Femur (tissue), 1 donor: ENCODE results near the gene MYO15B.

ENCODE experiments used
- DNase-seq: peaks from one replicate; pipeline ENCODE4 v3.0.0-alpha.2; 2017

MYO15B gene

DNA sequence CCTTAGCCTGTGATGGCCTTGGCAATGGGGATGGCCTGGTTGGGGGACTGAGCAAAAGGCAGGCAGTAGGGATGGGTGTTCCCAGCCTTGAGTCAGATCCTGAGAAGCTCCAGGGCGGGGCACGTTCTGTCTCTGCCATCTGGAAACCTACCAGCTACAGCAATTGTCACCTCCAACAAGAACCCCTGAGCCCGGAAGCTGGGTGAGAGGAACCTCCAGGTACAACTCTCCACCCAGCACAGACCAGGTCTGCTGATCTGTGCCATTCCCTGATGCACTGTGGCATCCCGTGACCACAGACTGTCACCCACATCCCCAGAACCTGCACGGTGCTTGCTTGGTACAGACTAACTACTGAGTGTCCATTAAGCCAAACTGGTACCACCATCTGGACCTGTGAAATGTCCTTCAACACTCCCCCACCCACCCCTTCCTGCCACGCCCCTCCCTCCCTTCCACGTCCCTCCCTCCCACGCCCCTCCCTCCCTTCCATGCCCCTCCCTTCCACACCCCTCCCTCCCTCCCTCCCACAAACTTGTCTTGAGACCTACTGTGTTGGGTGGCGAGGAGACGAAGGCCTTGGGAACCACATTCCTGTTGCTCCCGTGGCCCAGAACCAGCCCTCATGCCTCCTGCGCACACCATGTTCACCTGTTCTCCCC is 16.6 kb downstream of the MYO15B start:
- DNase-seq = no peak

GRCh38 chr17:75605790-75606189 is 18.2 kb downstream of the MYO15B start:
- DNase-seq = no peak

GRCh38 chr17:75607086-75607485 is 19.5 kb downstream of the MYO15B start:
- no peak for DNase-seq

- DNase-seq = no peak
These were observed 22.7 kb downstream of the MYO15B start for GRCh38 chr17:75610103-75610984.

DNA sequence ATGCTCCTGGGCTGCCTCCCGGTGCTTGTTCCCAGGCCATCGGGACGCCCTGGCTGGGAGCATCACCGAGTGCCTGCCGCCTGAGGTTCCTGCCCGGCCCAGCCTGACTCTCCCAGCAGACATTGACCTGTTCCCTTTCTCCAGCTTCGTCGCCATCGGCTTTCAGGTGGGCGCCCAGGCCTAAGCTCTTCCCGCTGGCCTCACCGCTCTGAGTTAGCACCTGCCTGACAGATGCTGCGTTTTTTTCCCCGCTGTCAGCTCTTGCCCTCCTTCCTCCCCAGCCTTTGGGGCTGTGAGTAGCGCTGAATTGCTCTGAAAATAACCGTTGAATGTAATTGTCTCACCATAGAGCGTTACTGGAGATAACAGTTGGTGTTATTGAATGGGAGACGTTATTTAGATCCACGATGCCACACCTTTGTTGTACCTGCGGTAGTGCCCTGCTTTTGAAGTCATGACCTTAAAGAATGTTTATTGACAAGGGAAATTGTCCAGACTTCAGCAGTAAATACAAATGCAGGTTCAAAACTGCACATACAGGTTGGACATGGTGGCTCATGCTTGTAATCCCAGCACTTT is 24.3 kb downstream of the MYO15B start:
- no peak for DNase-seq

- DNase-seq = no peak
These were observed 25.5 kb downstream of the MYO15B start for GRCh38 chr17:75612906-75613626.

DNA sequence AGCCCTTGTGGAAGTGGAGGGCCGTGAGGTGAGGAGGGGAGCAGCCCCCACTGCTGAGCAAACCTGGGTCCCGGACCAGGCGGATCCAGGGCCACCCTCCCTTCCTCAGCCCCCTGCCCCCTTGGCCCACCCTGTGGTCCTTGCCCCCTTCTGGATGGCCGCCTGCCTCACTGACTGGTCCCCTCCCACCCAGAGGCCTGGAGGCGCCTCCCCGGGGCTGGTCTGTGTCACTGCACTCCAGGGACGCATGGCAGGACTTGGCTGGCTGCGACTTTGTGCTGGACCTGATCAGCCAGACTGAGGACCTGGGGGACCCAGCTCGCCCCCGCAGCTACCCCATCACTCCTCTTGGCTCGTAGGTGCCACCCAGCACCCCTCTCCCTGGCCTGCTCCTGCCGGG is 26.4 kb downstream of the MYO15B start:
- no peak for DNase-seq

DNA sequence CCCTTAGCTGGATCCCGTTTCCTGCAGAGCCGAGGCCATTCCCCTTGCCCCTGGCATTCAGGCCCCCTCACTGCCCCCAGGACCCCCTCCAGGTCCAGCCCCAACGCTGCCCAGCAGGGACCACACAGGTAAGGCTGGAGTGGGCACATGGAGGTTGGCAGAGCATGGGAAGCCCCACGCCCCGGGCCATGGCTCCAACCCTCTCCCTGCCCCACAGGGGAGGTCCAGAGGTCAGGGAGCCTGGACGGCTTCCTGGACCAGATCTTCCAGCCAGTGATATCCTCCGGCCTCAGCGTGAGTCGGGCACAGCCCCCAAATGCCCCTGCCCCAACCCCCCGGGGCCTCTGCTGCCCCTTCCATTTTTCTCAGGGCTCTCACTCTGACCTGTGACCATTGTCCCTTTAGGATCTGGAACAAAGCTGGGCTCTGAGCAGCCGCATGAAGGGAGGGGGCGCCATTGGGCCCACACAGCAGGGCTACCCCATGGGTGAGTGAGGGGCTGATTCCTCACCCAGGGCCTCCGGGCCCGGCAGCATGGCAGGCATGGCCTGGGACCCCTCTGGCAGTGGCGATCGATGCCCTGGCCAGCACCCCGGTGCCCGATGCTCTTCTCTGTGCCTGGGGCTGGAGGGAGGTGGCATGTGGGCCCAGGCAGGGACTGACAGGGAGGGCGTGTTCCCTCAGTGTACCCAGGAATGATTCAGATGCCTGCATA is 27.1 kb downstream of the MYO15B start:
- DNase-seq = no peak

DNA sequence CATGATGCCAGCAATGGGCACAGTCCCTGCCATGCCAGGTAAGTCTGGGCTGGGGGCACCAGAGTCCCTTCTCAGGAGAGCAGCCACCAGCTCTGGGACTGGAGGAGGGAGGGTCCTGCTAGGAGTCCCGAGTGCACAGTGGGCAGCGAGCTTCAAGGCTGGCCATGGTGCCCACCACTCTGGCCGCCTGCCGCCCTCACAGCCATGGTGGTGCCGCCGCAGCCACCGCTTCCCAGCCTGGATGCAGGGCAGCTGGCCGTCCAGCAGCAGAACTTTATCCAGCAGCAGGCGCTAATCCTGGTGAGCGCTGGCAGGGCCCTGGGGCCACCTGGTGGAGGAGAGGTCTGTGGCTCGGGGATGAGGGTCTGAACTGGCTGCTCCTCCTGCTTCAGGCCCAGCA is 27.7 kb downstream of the MYO15B start:
- DNase-seq = no peak

DNA sequence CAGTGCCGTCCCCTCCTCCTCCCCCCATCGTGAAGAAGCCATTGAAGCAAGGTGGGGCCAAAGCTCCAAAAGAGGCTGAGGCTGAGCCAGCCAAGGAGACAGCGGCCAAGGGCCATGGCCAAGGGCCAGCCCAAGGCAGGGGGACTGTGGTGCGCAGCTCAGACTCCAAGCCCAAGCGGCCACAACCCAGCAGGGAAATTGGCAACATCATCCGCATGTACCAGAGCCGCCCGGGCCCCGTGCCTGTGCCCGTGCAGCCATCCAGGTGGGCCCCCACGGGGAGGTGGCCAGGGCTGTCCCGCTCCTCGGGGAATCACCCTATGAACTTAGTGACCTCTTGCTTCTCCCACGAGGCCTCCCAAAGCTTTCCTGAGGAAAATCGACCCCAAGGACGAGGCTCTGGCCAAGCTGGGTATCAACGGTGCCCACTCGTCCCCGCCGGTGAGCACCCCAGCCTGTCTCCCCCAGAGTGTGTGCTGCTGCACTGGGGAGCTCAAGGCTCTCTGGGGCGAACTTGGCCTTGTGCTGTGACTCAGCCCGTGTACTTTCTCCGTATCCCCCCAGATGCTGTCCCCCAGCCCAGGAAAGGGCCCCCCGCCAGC is 29.0 kb downstream of the MYO15B start:
- no peak for DNase-seq

GRCh38 chr17:75617218-75617617 is 29.6 kb downstream of the MYO15B start:
- no peak for DNase-seq

DNA sequence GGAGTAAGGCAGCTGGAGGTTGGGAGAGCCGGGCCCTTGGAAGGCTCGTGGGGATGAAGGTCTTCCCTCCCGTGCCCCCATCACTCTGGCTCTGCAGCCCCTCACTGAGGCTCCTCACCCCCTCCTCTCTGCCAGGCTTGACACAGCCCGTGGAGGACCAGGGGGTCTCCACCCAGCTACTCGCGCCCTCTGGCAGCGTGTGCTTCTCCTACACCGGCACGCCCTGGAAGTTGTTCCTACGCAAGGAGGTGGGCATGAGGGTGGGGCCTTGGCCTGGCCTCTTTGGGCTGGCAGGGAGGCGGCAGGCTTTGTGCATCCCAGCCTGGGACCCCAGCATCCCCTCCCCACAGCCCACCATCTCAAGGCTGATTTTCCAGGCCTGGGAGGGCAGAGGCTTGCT is 30.1 kb downstream of the MYO15B start:
- DNase-seq = no peak

DNA sequence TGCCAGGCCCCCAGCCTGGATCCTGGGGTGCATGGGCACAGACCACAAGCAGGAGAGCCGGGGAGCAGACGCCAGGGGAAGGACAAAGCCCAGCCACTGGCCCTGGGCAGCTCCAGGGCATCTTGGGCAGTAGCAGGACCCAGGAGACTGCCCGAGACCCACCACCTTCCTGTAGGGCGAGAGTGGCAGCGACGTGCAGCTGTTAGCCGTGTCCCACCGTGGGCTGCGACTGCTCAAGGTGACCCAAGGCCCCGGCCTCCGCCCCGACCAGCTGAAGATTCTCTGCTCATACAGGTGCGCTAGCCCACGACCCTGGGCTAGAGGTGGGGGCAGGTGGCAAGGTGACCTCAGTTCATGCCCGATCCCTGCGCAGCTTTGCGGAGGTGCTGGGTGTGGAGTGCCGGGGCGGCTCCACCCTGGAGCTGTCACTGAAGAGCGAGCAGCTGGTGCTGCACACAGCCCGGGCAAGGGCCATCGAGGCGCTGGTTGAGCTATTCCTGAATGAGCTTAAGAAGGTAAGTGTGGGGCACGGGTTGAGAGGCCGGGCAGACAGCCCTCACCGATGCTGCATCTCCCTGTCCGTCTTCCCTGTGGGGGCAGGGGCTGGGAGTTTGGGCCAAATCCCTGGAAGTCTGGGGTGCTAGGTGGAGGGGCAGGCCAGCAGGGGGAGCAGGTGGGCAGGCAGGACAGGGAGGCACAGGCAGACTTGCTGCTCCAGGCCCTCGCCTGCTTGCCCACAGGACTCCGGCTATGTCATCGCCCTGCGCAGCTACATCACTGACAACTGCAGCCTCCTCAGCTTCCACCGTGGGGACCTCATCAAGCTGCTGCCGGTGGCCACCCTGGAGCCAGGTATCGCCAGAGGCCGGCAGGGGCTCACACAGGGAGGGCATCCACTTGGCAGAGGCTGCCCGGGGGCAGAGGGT is 32.2 kb downstream of the MYO15B start:
- no peak for DNase-seq

DNA sequence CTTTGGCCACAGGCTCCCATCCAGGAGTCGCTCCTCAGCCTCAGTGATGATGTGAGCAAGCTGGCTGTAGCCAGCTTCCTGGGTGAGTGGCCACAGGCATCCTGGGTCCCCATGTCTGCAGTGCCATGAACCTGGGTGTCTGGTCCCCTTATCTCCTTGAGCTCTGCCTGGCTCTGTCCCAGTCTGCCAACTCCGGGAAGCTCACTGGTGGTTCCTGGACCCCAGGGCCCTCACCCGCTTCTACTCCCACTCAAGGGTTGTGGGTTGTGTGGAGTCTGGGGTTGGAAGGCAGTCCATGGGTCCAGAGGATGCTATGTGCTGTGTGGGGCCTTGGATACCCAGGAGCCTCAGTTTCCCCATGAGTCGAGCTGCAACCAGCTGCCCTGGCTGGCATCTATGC is 33.9 kb downstream of the MYO15B start:
- no peak for DNase-seq

DNA sequence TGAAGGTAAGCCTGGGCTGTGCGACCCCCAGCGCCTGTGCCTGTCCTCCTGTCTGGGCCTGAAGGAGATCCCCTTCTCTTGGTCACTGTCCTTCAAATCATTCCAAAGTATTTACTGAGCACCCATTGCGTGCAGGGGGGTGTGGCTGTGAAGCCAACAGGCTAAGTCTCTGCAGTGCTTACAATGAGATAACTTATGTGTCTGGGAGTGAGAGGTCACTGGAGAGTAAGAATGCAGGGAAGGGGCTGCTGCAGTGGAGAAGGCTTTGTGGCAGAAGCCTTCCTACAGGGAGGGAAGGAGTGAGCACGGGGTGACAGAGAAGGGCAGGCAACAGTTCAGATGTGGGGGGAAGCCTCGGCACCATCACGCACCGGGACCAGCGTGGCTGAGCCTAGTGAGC is 34.5 kb downstream of the MYO15B start:
- DNase-seq = no peak

DNA sequence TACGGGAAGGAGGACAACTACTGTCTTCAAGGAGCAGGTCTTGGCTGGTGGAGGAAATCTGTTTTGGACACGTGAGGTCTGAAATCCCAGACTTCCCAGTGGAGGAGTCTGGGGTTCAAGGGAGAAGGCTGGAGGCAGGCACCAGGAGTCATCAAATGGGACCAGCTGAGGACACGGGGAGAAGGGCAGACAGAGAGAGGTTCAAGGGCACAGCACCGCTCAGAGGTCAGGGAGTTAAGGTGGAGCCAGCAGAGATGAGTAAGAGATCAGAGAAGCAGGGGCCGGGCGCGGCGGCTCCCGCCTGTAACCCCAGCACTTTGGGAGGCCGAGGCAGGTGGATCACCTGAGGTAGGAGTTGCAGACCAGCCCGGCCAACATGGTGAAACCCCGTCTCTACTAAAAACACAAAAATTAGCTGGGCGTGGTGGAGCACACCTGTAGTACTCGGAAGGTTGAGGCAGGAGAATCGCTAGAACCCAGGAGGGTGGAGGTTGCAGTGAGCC is 35.2 kb downstream of the MYO15B start:
- no peak for DNase-seq

DNA sequence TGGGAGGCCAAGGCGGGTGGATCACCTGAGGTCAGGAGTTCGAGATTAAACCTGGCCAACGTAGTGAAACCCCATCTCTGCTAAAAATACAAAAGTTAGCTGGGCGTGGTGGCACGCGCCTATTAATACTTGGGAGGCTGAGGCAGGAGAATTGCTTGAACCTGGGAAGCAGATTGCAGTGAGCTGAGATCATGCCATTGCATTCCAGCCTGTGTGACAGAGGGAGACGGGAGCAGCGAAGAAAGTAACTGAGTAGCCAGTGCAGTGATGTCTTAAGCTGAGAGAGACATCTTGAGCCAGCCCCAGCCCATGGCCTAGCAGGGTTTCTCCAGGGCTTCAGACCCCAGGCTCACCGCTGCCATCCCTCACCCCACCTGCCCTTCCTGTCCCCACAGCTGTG is 35.8 kb downstream of the MYO15B start:
- DNase-seq = no peak

DNA sequence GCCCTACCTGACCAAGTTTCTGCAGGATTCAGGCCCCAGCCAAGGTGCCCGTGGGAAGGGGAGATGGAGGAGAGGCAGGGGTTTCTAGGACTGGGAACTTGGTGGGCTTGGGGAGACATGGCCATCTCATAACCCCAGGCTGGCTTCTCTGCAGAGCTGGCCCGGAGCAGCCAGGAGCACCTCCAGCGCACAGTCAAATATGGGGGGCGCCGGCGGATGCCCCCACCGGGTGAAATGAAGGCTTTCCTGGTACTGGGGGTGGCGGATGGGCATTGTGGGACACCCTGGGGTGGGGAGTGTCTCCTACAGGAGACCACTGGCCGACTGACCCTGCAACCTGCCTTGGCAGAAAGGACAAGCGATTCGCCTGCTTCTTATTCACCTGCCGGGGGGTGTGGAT is 36.4 kb downstream of the MYO15B start:
- no peak for DNase-seq

DNA sequence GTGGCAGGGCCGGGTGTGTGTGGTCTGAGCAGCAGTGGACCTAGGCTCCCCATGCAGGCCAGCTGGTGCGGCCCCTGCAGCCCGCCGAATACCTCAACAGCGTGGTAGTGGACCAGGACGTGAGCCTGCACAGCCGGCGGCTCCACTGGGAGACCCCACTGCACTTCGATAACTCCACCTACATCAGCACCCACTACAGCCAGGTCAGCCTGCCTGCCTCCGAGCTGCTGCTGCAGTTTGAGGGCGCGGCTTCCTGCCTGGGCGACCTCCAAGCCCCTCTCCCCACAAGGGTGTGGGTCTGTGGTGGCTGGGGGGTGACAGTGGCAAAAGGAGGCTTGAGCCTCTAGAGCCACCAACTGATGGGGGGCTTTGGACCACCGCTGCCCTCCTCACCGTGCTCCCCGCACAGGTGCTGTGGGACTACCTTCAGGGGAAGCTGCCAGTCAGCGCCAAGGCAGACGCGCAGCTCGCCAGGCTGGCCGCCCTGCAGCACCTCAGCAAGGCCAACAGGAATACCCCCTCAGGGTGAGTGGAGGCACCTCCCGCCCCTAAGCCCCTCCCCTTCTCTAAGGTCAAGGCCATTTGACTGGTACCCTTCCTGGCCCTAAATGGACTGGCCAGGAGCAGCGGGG is 37.2 kb downstream of the MYO15B start:
- no peak for DNase-seq

GRCh38 chr17:75625813-75626486 is 38.4 kb downstream of the MYO15B start:
- DNase-seq = no peak
